IMR-90 (cell line): Measurements from ENCODE around the gene CEP72. TPM values are rescaled to one million over a fixed set of nuclear protein-coding genes. Genes with fewer than 3 reads are reported as not detected.

ENCODE experiments used
- ATAC-seq: fragments of 200-7000 bp; cut with Tn5 transposase; 2 replicates; pipeline ENCODE4 v1.9.1; 2020; ENCODE audit warnings: low read depth, mild to moderate bottlenecking, moderate library complexity
- BruUV-seq: library from RNA; stranded (reverse); fragments of 400-500 nt; replicated peaks from 2 replicates; lab custom pipeline; 2021; lab: Mats Ljungman, UMichigan
- CTCF ChIA-PET: fragments of 300-600 bp; formaldehyde crosslinking; extraction: SDS; loops from one replicate; lab custom pipeline; 2021; ENCODE audit warnings: antibody characterized with exemption; lab: Yijun Ruan, JAX
- POLR2A ChIA-PET: fragments of 300-600 bp; sonication (Branson Sonifier 250); formaldehyde crosslinking; loops from one replicate; lab custom pipeline; 2022; ENCODE audit warnings: antibody characterized with exemption; ENCODE audit not compliant: unreplicated experiment; lab: Charles Lee
- DNase-seq: peaks from one replicate; pipeline ENCODE4 v3.0.0; 2013
- H2AFZ ChIP-seq: replicated peaks from 2 replicates; pipeline ENCODE3; 2013; ENCODE audit warnings: low read length, mild to moderate bottlenecking; ENCODE audit not compliant: poor library complexity
- H2AK5ac ChIP-seq: 2 replicates; pipeline ENCODE4 v1.6.1; 2013; ENCODE audit warnings: low read depth, low read length, inconsistent platforms
- H2AK9ac ChIP-seq: replicated peaks from 2 replicates; pipeline ENCODE3; 2013; ENCODE audit warnings: mild to moderate bottlenecking, low read depth, low read length, moderate library complexity; ENCODE audit not compliant: poor library complexity
- H2BK120ac ChIP-seq: 2 replicates; pipeline ENCODE4 v1.6.1; 2013; ENCODE audit warnings: low read depth, low read length, inconsistent platforms
- H2BK15ac ChIP-seq: 3 replicates; pipeline ENCODE4 v1.6.1; 2013; ENCODE audit warnings: low read depth, low read length, inconsistent platforms
- H2BK20ac ChIP-seq: 2 replicates; pipeline ENCODE4 v1.6.1; 2013; ENCODE audit warnings: low read depth, mild to moderate bottlenecking, inconsistent platforms, low read length, moderate library complexity
- H2BK5ac ChIP-seq: 2 replicates; pipeline ENCODE4 v1.6.1; 2013; ENCODE audit warnings: mild to moderate bottlenecking, low read depth, low read length, inconsistent platforms; ENCODE audit not compliant: poor library complexity, severe bottlenecking
- H3K14ac ChIP-seq: replicated peaks from 2 replicates; pipeline ENCODE4 v1.6.1; 2013; ENCODE audit warnings: low read depth, low read length, inconsistent platforms
- H3K18ac ChIP-seq: 2 replicates; pipeline ENCODE4 v1.6.1; 2013; ENCODE audit warnings: low read depth, low read length, control low read depth
- H3K23ac ChIP-seq: 2 replicates; pipeline ENCODE4 v1.6.1; 2013; ENCODE audit warnings: low read depth, low read length, inconsistent platforms
- H3K27ac ChIP-seq: 2 replicates; pipeline ENCODE4 v1.5.1; 2013; ENCODE audit warnings: mild to moderate bottlenecking, control low read depth, low read length; ENCODE audit not compliant: insufficient read depth
- H3K27me3 ChIP-seq: 2 replicates; pipeline ENCODE4 v1.6.1; 2013; ENCODE audit warnings: low read length; ENCODE audit not compliant: control insufficient read depth, insufficient read depth
- H3K36me3 ChIP-seq: 2 replicates; pipeline ENCODE4 v1.6.1; 2013; ENCODE audit warnings: low read length, mixed read lengths; ENCODE audit not compliant: control insufficient read depth, insufficient read depth
- H3K4ac ChIP-seq: 2 replicates; pipeline ENCODE4 v1.6.1; 2013; ENCODE audit warnings: low read depth, low read length, inconsistent platforms
- H3K4me1 ChIP-seq: 2 replicates; pipeline ENCODE4 v1.6.1; 2013; ENCODE audit warnings: low read length, mixed read lengths; ENCODE audit not compliant: control insufficient read depth, insufficient read depth
- H3K4me2 ChIP-seq: 2 replicates; pipeline ENCODE4 v1.6.1; 2013; ENCODE audit warnings: low read depth, mild to moderate bottlenecking, control low read depth, low read length, moderate library complexity
- H3K4me3 ChIP-seq: 2 replicates; pipeline ENCODE4 v1.5.1; 2013; ENCODE audit warnings: low read depth, mild to moderate bottlenecking, control low read depth, low read length, moderate library complexity; ENCODE audit not compliant: insufficient read depth
- H3K56ac ChIP-seq: 2 replicates; pipeline ENCODE4 v1.6.1; 2013; ENCODE audit warnings: low read length, inconsistent platforms; ENCODE audit not compliant: insufficient read depth; ENCODE audit errors: extremely low read depth
- H3K79me1 ChIP-seq, 2 experiments: 2 replicates each; pipeline ENCODE4 v1.6.1; 2013; ENCODE audit warnings: low read length in 2 of 2, inconsistent platforms in 1 of 2, low read depth in 1 of 2
- H3K9ac ChIP-seq: 2 replicates; pipeline ENCODE4 v1.6.1; 2013; ENCODE audit warnings: low read depth, low read length, control low read depth
- H3K9me1 ChIP-seq: 2 replicates; pipeline ENCODE4 v1.6.1; 2013; ENCODE audit warnings: low read length, inconsistent platforms; ENCODE audit not compliant: insufficient read depth
- H3K9me3 ChIP-seq: 2 replicates; pipeline ENCODE4 v1.6.1; 2013; ENCODE audit warnings: low read length; ENCODE audit not compliant: control insufficient read depth, insufficient read depth
- H4K20me1 ChIP-seq: 2 replicates; pipeline ENCODE4 v1.6.1; 2013; ENCODE audit warnings: low read length, inconsistent platforms; ENCODE audit not compliant: insufficient read depth
- H4K5ac ChIP-seq: 2 replicates; pipeline ENCODE4 v1.6.1; 2013; ENCODE audit warnings: mild to moderate bottlenecking, low read depth, low read length, control low read depth
- H4K8ac ChIP-seq, 2 experiments: 2 replicates each; pipeline ENCODE4 v1.6.1; 2013; ENCODE audit warnings: low read depth in 2 of 2, low read length in 2 of 2, control low read depth in 1 of 2, inconsistent platforms in 1 of 2
- H4K91ac ChIP-seq: 2 replicates; pipeline ENCODE4 v1.6.1; 2013; ENCODE audit warnings: low read depth, low read length, inconsistent platforms; ENCODE audit not compliant: insufficient read depth
- CEBPB ChIP-seq: IDR thresholded peaks from 2 replicates; pipeline ENCODE4 v1.6.1; 2012; ENCODE audit warnings: low read depth, low read length, improper control_type of control experiment
- MAFK ChIP-seq: IDR thresholded peaks from 2 replicates; pipeline ENCODE4 v1.6.1; 2012; ENCODE audit warnings: low read depth, low read length, improper control_type of control experiment
- MAZ ChIP-seq: IDR thresholded peaks from 2 replicates; pipeline ENCODE4 v1.6.1; 2012; ENCODE audit warnings: low read depth, mild to moderate bottlenecking, low read length, improper control_type of control experiment, moderate library complexity, borderline replicate concordance
- MXI1 ChIP-seq: IDR thresholded peaks from 2 replicates; pipeline ENCODE4 v1.6.1; 2012; ENCODE audit warnings: low read depth, mild to moderate bottlenecking, low read length, moderate library complexity, borderline replicate concordance
- NFE2L2 ChIP-seq: fragments of 150-350 bp; IDR thresholded peaks from 2 replicates; pipeline ENCODE4 v1.6.1; 2016; ENCODE audit warnings: low read depth, mild to moderate bottlenecking, low read length
- POLR2A ChIP-seq: IDR thresholded peaks from 2 replicates; pipeline ENCODE4 v1.6.1; 2012; ENCODE audit warnings: mild to moderate bottlenecking, low read depth, low read length
- SMC3 ChIP-seq: fragments of 150-350 bp; IDR thresholded peaks from 2 replicates; pipeline ENCODE4 v1.6.1; 2016; ENCODE audit warnings: low read depth, mild to moderate bottlenecking, antibody characterized with exemption, low read length, moderate library complexity
- USF2 ChIP-seq: fragments of 150-350 bp; IDR thresholded peaks from 2 replicates; pipeline ENCODE4 v1.6.1; 2017; ENCODE audit warnings: mild to moderate bottlenecking, antibody characterized with exemption, low read length, low read depth
- WGBS, 2 experiments: methylation state at CpG; one replicate each; pipeline versions ENCODE4 v1.1.5 to v1.1.7; 2013; ENCODE audit warnings: missing lambda C conversion rate in 2 of 2; ENCODE audit not compliant: insufficient read length in 1 of 2; ENCODE audit errors: extremely low coverage in 2 of 2; 5-methylcytosine and 5-hydroxymethylcytosine counted together
- dilution Hi-C: fragments of 300-500 bp; cut with HindIII; formaldehyde crosslinking; loops from one replicate; pipeline ENCODE4 v1.14.3; 2018; ENCODE audit warnings: low sequenced_read_pairs; ENCODE audit not compliant: unreplicated experiment
- in situ Hi-C: fragments of 300-500 bp; cut with MboI; formaldehyde crosslinking; loops from 3 replicates; pipeline ENCODE4 v1.14.3; 2019; ENCODE audit warnings: low sequenced_read_pairs, inconsistent platforms, mixed read lengths
- intact Hi-C: fragments of 100-400 bp; cut with micrococcal nuclease; formaldehyde crosslinking; loops from 2 replicates; pipeline ENCODE4 v1.10.0; 2022
- polyA plus RNA-seq, 3 experiments: library from polyadenylated mRNA; depleted of rRNA; stranded (reverse); fragments of >200 nt; gene quantifications; 2 replicates each; pipeline ENCODE4 v1.2.3, GENCODE V29; 2012; ENCODE audit warnings: low replicate concordance in 1 of 3
- total RNA-seq: library from RNA; depleted of rRNA; stranded (reverse); fragments of >200 nt; gene quantifications from 2 replicates; pipeline ENCODE4 v1.2.3, GENCODE V29; 2012

Gene CEP72
- total and polyA plus RNA-seq, 2 of the 4 experiments (the other 2 are of a cell fraction) = 2.9 to 4.3 TPM

GRCh38 chr5:635306-636055 lies 23.3 kb downstream of the CEP72 start:
- ChIA-PET POLR2A (no interaction called here), CTCF (no interaction called here)
- H3K9me3 ChIP-seq = no peaks in the 10 kb centered on the region; the same call in 1 of the 2 replicates
- H3K14ac ChIP-seq = no peak overlapping the region
- DNase-seq (no peak), ATAC-seq (no peak)
- no peak overlapping the region for H3K23ac ChIP-seq
- no peak overlapping the region for H2BK5ac ChIP-seq
- no peak overlapping the region for H3K4ac ChIP-seq
- no peak overlapping the region for H3K56ac ChIP-seq
- no peak overlapping the region for H4K91ac ChIP-seq
- H2BK15ac ChIP-seq = no peak overlapping the region
- no peaks in the 10 kb centered on the region for H4K20me1 ChIP-seq
- dilution Hi-C loops (no loop called here), intact Hi-C loops (no loop called here), in situ Hi-C loops (no loop called here)
- H3K27ac ChIP-seq = no peak overlapping the region
- no peak overlapping the region for H3K18ac ChIP-seq
- no peak overlapping the region for H3K4me2 ChIP-seq
- H3K4me3 ChIP-seq = no peak overlapping the region
- TF ChIP-seq SMC3 = no peak
- TF ChIP-seq CEBPB = no peak
- TF ChIP-seq NFE2L2 = no peak
- TF ChIP-seq USF2 = no peak
- TF ChIP-seq POLR2A = no peak
- TF ChIP-seq MAFK = no peak
- TF ChIP-seq MAZ = no peak
- TF ChIP-seq MXI1 = no peak
- H2AK5ac ChIP-seq = no peak overlapping the region
- H3K4me1 ChIP-seq = no peaks in the 10 kb centered on the region
- no peak overlapping the region for H2BK120ac ChIP-seq
- H3K36me3 ChIP-seq = peaks cover 15% of the 10 kb centered on the region
- H3K9ac ChIP-seq = no peak overlapping the region
- H2AK9ac ChIP-seq = no peak overlapping the region
- no peaks in the 10 kb centered on the region for H3K27me3 ChIP-seq
- no peak overlapping the region for H2AFZ ChIP-seq
- H2BK20ac ChIP-seq = no peak overlapping the region
- WGBS, 2 experiments = 97% methylated on average over 5 of the region's 18 CpGs; no CpG with 5 or more reads in 1 of the 2 experiments
- no peaks in the 10 kb centered on the region for H3K79me1 ChIP-seq
- no peak overlapping the region for H4K5ac ChIP-seq
- H3K9me1 ChIP-seq = no peaks in the 10 kb centered on the region
- BruUV-seq = no TSS peak
- H4K8ac ChIP-seq = no peak overlapping the region
